ENCODE results near the gene DNTT. TPM values are rescaled to one million over a fixed set of nuclear protein-coding genes. Genes with fewer than 3 reads are reported as not detected.

DNTT gene
- total and polyA plus RNA-seq, 7 experiments from 2014 or later, result 0.19 to 5.0 (median 2.0) TPM; not detected in 3

DNA sequence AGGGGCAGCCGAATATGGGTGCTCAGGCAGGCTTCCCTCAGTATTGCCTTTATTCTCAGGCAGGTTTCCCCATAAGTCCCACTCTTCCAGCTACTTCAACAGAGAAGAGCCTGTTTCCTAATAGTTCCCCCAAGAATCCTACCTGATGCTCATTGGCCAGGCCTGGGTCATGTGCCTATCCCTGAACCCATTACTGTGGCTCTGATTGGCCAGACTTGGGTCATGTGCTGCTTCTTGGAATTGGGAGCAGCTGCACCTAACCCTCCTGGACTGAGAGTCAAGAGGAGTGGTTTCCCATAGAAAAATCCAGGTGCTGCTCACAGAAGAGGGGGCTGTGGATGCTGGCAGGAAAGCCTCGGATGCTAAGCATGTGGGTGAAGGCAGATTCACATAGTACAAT is 32.9 kb downstream of the DNTT start:
- DNase-seq, result no peak
- peaks cover 0 to 43% (median 33%) of the 10 kb centered on the region in 7 donors for H3K4me1 Mint-ChIP-seq
- H3K36me3 Mint-ChIP-seq, result no peaks in the 10 kb centered on the region
- Histone ChIP-seq H3K4me3 (ENCODE audit: low read length) (no peak overlapping the region), H3K27ac (ENCODE audit: low read depth, low read length) (no peak overlapping the region), H3K9me3 (ENCODE audit: control insufficient read depth in 2 of 3, low read length in 3 of 3) (no peaks in the 10 kb centered on the region), H3K4me1 (ENCODE audit: control insufficient read depth in 2 of 2, insufficient read depth in 2 of 2, low read length in 2 of 2) (peaks cover 4 to 26% of the 10 kb centered on the region in 2 donors), H3K36me3 (ENCODE audit: control insufficient read depth in 2 of 3, insufficient read depth in 3 of 3, low read length in 3 of 3) (no peaks in the 10 kb centered on the region), H3K27me3 (ENCODE audit: control insufficient read depth in 2 of 2, insufficient read depth in 2 of 2, low read length in 2 of 2) (no peaks in the 10 kb centered on the region)
- ATAC-seq, result no peak
- no peak overlapping the region for H3K4me3 Mint-ChIP-seq
- CTCF ChIA-PET, result interaction anchor here (1.2 to 3.6 kb wide), 3 partner anchors 43 to 320 kb away, joined by 4 to 27 read pairs (median 9); no protein-coding TSS in a partner anchor
- peaks cover 0 to 36% (median 4%) of the 10 kb centered on the region in 5 donors for H3K27me3 Mint-ChIP-seq
- H3K9me3 Mint-ChIP-seq, result no peaks in the 10 kb centered on the region
- no peak overlapping the region for H3K27ac Mint-ChIP-seq
- intact Hi-C loops (cut with micrococcal nuclease), result no loop called here
- POLR2A ChIA-PET, result no interaction called here

DNA sequence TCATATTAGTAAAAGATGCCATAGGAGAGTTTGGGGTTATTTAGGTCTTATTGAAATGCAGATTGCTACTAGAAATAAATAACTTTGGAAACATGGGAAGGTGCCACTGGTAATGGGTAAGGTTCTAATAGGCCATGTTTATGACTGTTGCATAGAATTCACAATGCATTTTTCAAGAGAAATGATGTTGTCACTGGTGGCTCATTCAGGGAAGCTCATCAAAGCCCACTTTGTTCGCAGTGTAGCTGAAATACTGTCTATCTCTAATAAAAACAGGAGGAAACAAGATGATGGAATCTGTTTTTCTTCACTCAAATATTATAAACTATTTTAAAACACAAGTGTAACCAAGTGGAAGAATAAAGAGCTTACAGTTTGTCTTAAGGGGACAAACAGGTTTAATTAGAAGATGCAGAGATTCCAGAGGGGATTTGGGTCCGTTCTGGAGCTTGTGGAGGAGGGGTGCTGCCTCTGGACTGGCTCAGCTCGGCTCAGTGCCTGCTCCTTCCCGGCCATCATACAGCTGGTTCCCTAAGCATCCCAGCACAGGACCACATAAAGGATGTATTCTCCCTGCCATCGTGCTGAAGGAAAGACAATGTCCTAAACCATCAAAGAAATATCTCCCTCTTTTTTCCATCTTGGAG is 34.2 kb downstream of the DNTT start:
- peaks cover 0 to 30% (median 20%) of the 10 kb centered on the region in 7 donors for H3K4me1 Mint-ChIP-seq
- ChIA-PET CTCF (interaction anchor here (1.2 to 3.6 kb wide), 4 partner anchors 20 to 321 kb away, joined by 4 to 27 read pairs (median 6); no protein-coding TSS in a partner anchor), POLR2A (no interaction called here)
- Histone ChIP-seq H3K4me3 (ENCODE audit: low read length) (no peak overlapping the region), H3K27ac (ENCODE audit: low read depth, low read length) (no peak overlapping the region), H3K36me3 (ENCODE audit: control insufficient read depth in 2 of 3, insufficient read depth in 3 of 3, low read length in 3 of 3) (no peaks in the 10 kb centered on the region), H3K4me1 (ENCODE audit: control insufficient read depth in 2 of 2, insufficient read depth in 2 of 2, low read length in 2 of 2) (peaks cover under 1 to 13% of the 10 kb centered on the region in 2 donors), H3K27me3 (ENCODE audit: control insufficient read depth in 2 of 2, insufficient read depth in 2 of 2, low read length in 2 of 2) (no peaks in the 10 kb centered on the region), H3K9me3 (ENCODE audit: control insufficient read depth in 2 of 3, low read length in 3 of 3) (no peaks in the 10 kb centered on the region)
- no peak overlapping the region for H3K4me3 Mint-ChIP-seq
- no peak for ATAC-seq
- intact Hi-C loops (cut with micrococcal nuclease), result no loop called here
- H3K36me3 Mint-ChIP-seq, result no peaks in the 10 kb centered on the region
- H3K27me3 Mint-ChIP-seq, result peaks cover 0 to 24% (median 4%) of the 10 kb centered on the region in 5 donors
- no peaks in the 10 kb centered on the region for H3K9me3 Mint-ChIP-seq
- H3K27ac Mint-ChIP-seq, result no peak overlapping the region
- DNase-seq, result no peak

GRCh38 chr10:96339383-96339782 is 35.1 kb downstream of the DNTT start:
- intact Hi-C loops (cut with micrococcal nuclease), result no loop called here
- peaks cover 0 to 17% (median 0%) of the 10 kb centered on the region in 5 donors for H3K27me3 Mint-ChIP-seq

GRCh38 chr10:96339956-96340904 is 36.0 kb downstream of the DNTT start:
- ChIA-PET POLR2A (no interaction called here), CTCF (interaction anchor here (0.7 to 3.6 kb wide), 8 partner anchors 9 to 323 kb away, joined by 3 to 27 read pairs (median 4); no protein-coding TSS in a partner anchor)
- Mint-ChIP-seq H3K27me3 (peaks cover 0 to 10% (median 0%) of the 10 kb centered on the region in 5 donors), H3K36me3 (no peaks in the 10 kb centered on the region), H3K9me3 (peaks cover 0 to 3% (median 0%) of the 10 kb centered on the region in 11 donors), H3K4me3 (peak overlapping the region in 1 of 10 donors; percentile 20), H3K4me1 (peaks cover 0 to 11% (median 2%) of the 10 kb centered on the region in 7 donors), H3K27ac (peak overlapping the region in 2 of 9 donors; percentile 8 to 53)
- intact Hi-C loops (cut with micrococcal nuclease), result loop anchor here (1.0 kb wide), 3 partner anchors 111 to 646 kb away; no protein-coding TSS in a partner anchor
- Histone ChIP-seq H3K4me1 (ENCODE audit: control insufficient read depth in 2 of 2, insufficient read depth in 2 of 2, low read length in 2 of 2) (no peaks in the 10 kb centered on the region), H3K9me3 (ENCODE audit: control insufficient read depth in 2 of 3, low read length in 3 of 3) (no peaks in the 10 kb centered on the region), H3K4me3 (ENCODE audit: low read length) (no peak overlapping the region), H3K27me3 (ENCODE audit: control insufficient read depth in 2 of 2, insufficient read depth in 2 of 2, low read length in 2 of 2) (no peaks in the 10 kb centered on the region), H3K27ac (ENCODE audit: low read depth, low read length) (no peak overlapping the region), H3K36me3 (ENCODE audit: control insufficient read depth in 2 of 3, insufficient read depth in 3 of 3, low read length in 3 of 3) (no peaks in the 10 kb centered on the region)
- DNase-seq, result peak in 8 of 9 donors; percentile 32 to 73 (median 66)
- ATAC-seq, result peak; percentile 88

More at GRCh38 chr10:96339383-96339782, 35.1 kb downstream of the DNTT start:
- H3K27me3 ChIP-seq (ENCODE audit: control insufficient read depth in 2 of 2, insufficient read depth in 2 of 2, low read length in 2 of 2), result no peaks in the 10 kb centered on the region
- no peak for DNase-seq
- no peak overlapping the region for H3K27ac Mint-ChIP-seq
- ATAC-seq, result no peak
- no peak overlapping the region for H3K4me3 Mint-ChIP-seq
- H3K36me3 Mint-ChIP-seq, result no peaks in the 10 kb centered on the region
- H3K9me3 Mint-ChIP-seq, result no peaks in the 10 kb centered on the region
- H3K36me3 ChIP-seq (ENCODE audit: control insufficient read depth in 2 of 3, insufficient read depth in 3 of 3, low read length in 3 of 3), result no peaks in the 10 kb centered on the region
- ChIA-PET POLR2A (no interaction called here), CTCF (interaction anchor here (0.6 to 3.6 kb wide), 4 partner anchors 13 to 322 kb away, joined by 3 to 27 read pairs (median 6); no protein-coding TSS in a partner anchor)
- no peak overlapping the region for H3K4me3 ChIP-seq (ENCODE audit: low read length)
- H3K4me1 ChIP-seq (ENCODE audit: control insufficient read depth in 2 of 2, insufficient read depth in 2 of 2, low read length in 2 of 2), result peaks cover 0 to 5% of the 10 kb centered on the region in 2 donors
- no peak overlapping the region for H3K27ac ChIP-seq (ENCODE audit: low read depth, low read length)
- peaks cover 0 to 20% (median 10%) of the 10 kb centered on the region in 7 donors for H3K4me1 Mint-ChIP-seq
- H3K9me3 ChIP-seq (ENCODE audit: control insufficient read depth in 2 of 3, low read length in 3 of 3), result no peaks in the 10 kb centered on the region

- ATAC-seq, result no peak
Observed at GRCh38 chr10:96341219-96342182, 37.3 kb downstream of the DNTT start.

More at GRCh38 chr10:96341219-96342182, 37.3 kb downstream of the DNTT start:
- Histone ChIP-seq H3K4me3 (ENCODE audit: low read length) (no peak overlapping the region), H3K27ac (ENCODE audit: low read depth, low read length) (no peak overlapping the region), H3K4me1 (ENCODE audit: control insufficient read depth in 2 of 2, insufficient read depth in 2 of 2, low read length in 2 of 2) (no peaks in the 10 kb centered on the region), H3K9me3 (ENCODE audit: control insufficient read depth in 2 of 3, low read length in 3 of 3) (no peaks in the 10 kb centered on the region), H3K27me3 (ENCODE audit: control insufficient read depth in 2 of 2, insufficient read depth in 2 of 2, low read length in 2 of 2) (no peaks in the 10 kb centered on the region), H3K36me3 (ENCODE audit: control insufficient read depth in 2 of 3, insufficient read depth in 3 of 3, low read length in 3 of 3) (no peaks in the 10 kb centered on the region)
- intact Hi-C loops (cut with micrococcal nuclease), result no loop called here
- Mint-ChIP-seq H3K36me3 (peaks cover 0 to 3% (median 3%) of the 10 kb centered on the region in 5 donors), H3K9me3 (peaks cover 0 to 9% (median 2%) of the 10 kb centered on the region in 11 donors), H3K4me1 (peaks cover 0 to 8% (median 0%) of the 10 kb centered on the region in 7 donors), H3K27me3 (peaks cover 0 to 15% (median 7%) of the 10 kb centered on the region in 5 donors), H3K27ac (no peak overlapping the region), H3K4me3 (no peak overlapping the region)
- ChIA-PET CTCF (interaction anchor here (0.6 to 2.0 kb wide), 6 partner anchors 10 to 119 kb away, joined by 3 to 13 read pairs (median 3); no protein-coding TSS in a partner anchor), POLR2A (no interaction called here)
- DNase-seq, result no peak

Data from naive thymus-derived CD4-positive, alpha-beta T cell (primary cell).